A549 (cell line): ENCODE measurements around the gene FBP1.

ENCODE experiments used
- CEBPB ChIP-seq, 2 experiments: fragments of >200 bp in 1 of 2; sonication (Bioruptor Twin) in 1 of 2; formaldehyde crosslinking in 1 of 2; IDR thresholded peaks; 2 replicates each; pipeline ENCODE4 v1.6.1; 2012 to 2016
- CTCF ChIP-seq: fragments of >200 bp; sonication (Bioruptor Twin); formaldehyde crosslinking; IDR thresholded peaks from 3 replicates; pipeline ENCODE4 v1.5.1; 2016
- EHF ChIP-seq: fragments of 250-450 bp; sonication (Bioruptor Pico); IDR thresholded peaks from 2 replicates; pipeline ENCODE4 v1.5.0; 2020; ENCODE audit warnings: mild to moderate bottlenecking
- ESRRA ChIP-seq: fragments of 150-350 bp; IDR thresholded peaks from 2 replicates; pipeline ENCODE4 v1.6.1; 2014; ENCODE audit warnings: mild to moderate bottlenecking, low read length, borderline replicate concordance
- HOXA7 ChIP-seq: fragments of 250-450 bp; sonication (Bioruptor Pico); IDR thresholded peaks from 2 replicates; pipeline ENCODE4 v1.5.0; 2020; ENCODE audit warnings: mild to moderate bottlenecking, moderate library complexity
- MAZ ChIP-seq: fragments of 150-350 bp; IDR thresholded peaks from 2 replicates; pipeline ENCODE4 v1.6.1; 2014; ENCODE audit warnings: antibody characterized with exemption, low read depth, low read length, borderline replicate concordance
- PHF8 ChIP-seq: fragments of 200-600 bp; sonication (generic); IDR thresholded peaks from 2 replicates; pipeline ENCODE4 v1.6.1; 2016; ENCODE audit warnings: low read depth, mild to moderate bottlenecking, antibody characterized with exemption, moderate library complexity, borderline replicate concordance
- POLR2A ChIP-seq: IDR thresholded peaks from 2 replicates; pipeline ENCODE4 v1.6.1; 2012; ENCODE audit warnings: mild to moderate bottlenecking, low read length
- RAD21 ChIP-seq, 2 experiments: fragments of >200 bp in 1 of 2; sonication (Bioruptor Twin) in 1 of 2; formaldehyde crosslinking in 1 of 2; IDR thresholded peaks in 1 of 2; conservative IDR thresholded peaks in 1 of 2; 2 replicates in 1 of 2; 3 replicates in 1 of 2; pipeline ENCODE4 v1.6.1; 2012 to 2018; ENCODE audit warnings: inconsistent platforms in 1 of 2
- RCOR1 ChIP-seq: fragments of 150-350 bp; IDR thresholded peaks from 2 replicates; pipeline ENCODE4 v1.6.1; 2014; ENCODE audit warnings: antibody characterized with exemption, low read length, low read depth
- RNF2 ChIP-seq: fragments of 200-600 bp; sonication (generic); IDR thresholded peaks from 2 replicates; pipeline ENCODE4 v1.6.1; 2016; ENCODE audit warnings: low read depth, mild to moderate bottlenecking, antibody characterized with exemption, moderate library complexity, borderline replicate concordance
- ZC3H11A ChIP-seq: fragments of 450-650 bp; IDR thresholded peaks from 2 replicates; pipeline ENCODE4 v1.6.1; 2014; ENCODE audit warnings: antibody characterized with exemption, mild to moderate bottlenecking
- ZNF302 ChIP-seq: fragments of 250-450 bp; sonication (Bioruptor Pico); IDR thresholded peaks from 2 replicates; pipeline ENCODE4 v1.9.0; 2021; ENCODE audit warnings: inconsistent platforms, mild to moderate bottlenecking, moderate library complexity

GRCh38 chr9:94657021-94657725, 17.9 kb upstream of the FBP1 start:
- no peak for TF ChIP-seq MAZ
- no peak for TF ChIP-seq CTCF
- TF ChIP-seq CEBPB (IDR thresholded peaks at IDR 0.05) = no peak
- no peak for TF ChIP-seq ZNF302 (CRISPR knock-in tag)
- TF ChIP-seq RAD21 (conservative IDR thresholded peaks at IDR 0.05 in 1 of 2, IDR thresholded peaks at IDR 0.05 in 1 of 2) = no peak
- TF ChIP-seq ESRRA = no peak
- TF ChIP-seq EHF = no peak
- TF ChIP-seq ZC3H11A = no peak
- no peak for TF ChIP-seq RNF2
- no peak for TF ChIP-seq POLR2A
- TF ChIP-seq RCOR1 = no peak
- no peak for TF ChIP-seq PHF8
- no peak for TF ChIP-seq HOXA7
